ENCODE data around the gene ARRB2. TPM values are rescaled to one million over a fixed set of nuclear protein-coding genes. Genes with fewer than 3 reads are reported as not detected.

Gene ARRB2
- total RNA-seq, result 10 to 100 TPM in 2 of 4 donors, 1 to 10 TPM in 2; 4.4 to 24.8 (median 10.1) TPM

DNA sequence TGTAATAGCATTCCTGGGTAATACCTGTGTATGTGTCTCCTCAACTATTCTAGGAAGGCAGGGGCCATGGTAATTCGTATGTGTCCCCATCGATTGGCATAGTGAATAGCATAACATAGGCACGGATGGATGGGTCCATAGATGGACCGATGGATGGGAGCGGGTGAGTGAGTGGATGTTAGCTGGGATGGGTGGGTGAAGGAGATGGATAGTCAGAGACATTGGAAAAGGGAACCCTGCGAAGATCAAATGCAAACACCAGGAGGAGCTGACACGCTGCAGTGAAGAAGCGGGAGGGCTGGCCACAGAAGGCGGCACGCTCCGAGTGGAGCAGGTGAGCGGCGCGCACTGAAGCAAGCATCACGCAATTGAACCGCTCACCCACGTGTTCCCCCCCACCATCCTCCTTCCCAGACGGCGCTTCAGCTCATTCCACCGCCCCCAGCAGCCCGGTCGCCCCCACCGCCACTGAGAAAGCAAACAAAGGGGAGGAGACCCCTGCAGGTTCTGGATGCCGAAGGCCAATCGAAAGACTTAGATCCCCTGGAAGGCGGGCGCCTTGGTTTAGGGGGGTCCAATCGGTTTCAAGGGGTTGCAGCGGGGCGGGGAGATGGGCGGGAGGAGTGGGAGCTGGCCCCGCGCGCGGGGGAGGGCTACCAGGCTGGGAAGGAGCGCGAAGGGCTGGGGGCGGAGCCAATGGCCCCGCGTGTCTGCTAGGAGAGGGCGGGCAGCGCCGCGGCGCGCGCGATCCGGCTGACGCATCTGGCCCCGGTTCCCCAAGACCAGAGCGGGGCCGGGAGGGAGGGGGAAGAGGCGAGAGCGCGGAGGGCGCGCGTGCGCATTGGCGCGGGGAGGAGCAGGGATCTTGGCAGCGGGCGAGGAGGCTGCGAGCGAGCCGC, at the start of gene ARRB2:
ARRB2 (plus strand) TSS at position 839 of the 899 bp plus-strand sequence. CDS start 90 bp downstream, outside the sequence.
- intact Hi-C loops (cut with DNase I), result no loop called here
- peak; percentile 93 for DNase-seq
- peaks cover 5 to 47% (median 15%) of the 10 kb centered on the region in 3 donors for H3K4me1 ChIP-seq
- H3K27me3 ChIP-seq, result no peaks in the 10 kb centered on the region
- peak within 1 kb of the TSS; percentile 84 to 93 (median 88) for H3K27ac ChIP-seq
- H3K4me3 ChIP-seq, result peak within 1 kb of the TSS; percentile 65 to 81 (median 72)
- no peaks in the 10 kb centered on the region for H3K9me3 ChIP-seq
- TF ChIP-seq, protein P1, sequence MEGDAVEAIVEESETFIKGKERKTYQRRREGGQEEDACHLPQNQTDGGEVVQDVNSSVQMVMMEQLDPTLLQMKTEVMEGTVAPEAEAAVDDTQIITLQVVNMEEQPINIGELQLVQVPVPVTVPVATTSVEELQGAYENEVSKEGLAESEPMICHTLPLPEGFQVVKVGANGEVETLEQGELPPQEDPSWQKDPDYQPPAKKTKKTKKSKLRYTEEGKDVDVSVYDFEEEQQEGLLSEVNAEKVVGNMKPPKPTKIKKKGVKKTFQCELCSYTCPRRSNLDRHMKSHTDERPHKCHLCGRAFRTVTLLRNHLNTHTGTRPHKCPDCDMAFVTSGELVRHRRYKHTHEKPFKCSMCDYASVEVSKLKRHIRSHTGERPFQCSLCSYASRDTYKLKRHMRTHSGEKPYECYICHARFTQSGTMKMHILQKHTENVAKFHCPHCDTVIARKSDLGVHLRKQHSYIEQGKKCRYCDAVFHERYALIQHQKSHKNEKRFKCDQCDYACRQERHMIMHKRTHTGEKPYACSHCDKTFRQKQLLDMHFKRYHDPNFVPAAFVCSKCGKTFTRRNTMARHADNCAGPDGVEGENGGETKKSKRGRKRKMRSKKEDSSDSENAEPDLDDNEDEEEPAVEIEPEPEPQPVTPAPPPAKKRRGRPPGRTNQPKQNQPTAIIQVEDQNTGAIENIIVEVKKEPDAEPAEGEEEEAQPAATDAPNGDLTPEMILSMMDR (IDR thresholded peaks at IDR 0.05), result peak in 5 of 6 experiments; percentile 60 to 84 (median 77)
- TF ChIP-seq POLR2A (IDR thresholded peaks at IDR 0.05), result peak in 2 of 4 donors; percentile 49 to 80
- 0% methylated on average over 21 to 40 of the region's 67 CpGs for WGBS, 2 donors
- H3K36me3 ChIP-seq, result no peaks in the 10 kb centered on the region

DNA sequence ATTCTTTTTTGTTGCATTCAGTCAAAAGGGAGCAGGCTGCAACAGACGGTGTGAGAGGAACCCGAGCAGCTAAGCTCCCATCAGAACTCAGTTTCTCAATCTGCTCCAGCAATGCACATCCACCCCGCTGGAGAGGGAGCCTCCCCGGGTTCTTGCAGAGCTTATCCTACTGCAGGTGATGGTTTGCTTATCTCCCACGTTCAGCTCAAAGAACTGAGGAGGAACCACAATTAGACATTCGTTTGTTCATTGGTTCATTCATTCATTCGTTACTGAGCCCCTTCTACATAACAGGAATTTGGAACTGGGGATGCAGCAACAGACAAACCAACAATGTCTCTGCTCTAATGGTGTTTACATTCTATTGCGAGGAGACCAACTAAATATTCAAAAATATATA, 46.7 kb upstream of the ARRB2 start:
- no peak overlapping the region for H3K27ac ChIP-seq
- H3K4me3 ChIP-seq, result no peak overlapping the region
- H3K9me3 ChIP-seq, result no peaks in the 10 kb centered on the region
- no peaks in the 10 kb centered on the region for H3K4me1 ChIP-seq
- no peaks in the 10 kb centered on the region for H3K36me3 ChIP-seq
- WGBS, 2 donors, result 65 to 67% methylated on average over 4 of the region's 8 CpGs
- no peak for DNase-seq
- intact Hi-C loops (cut with DNase I), result no loop called here
- TF ChIP-seq, protein P1 (IDR thresholded peaks at IDR 0.05), result no peak
- TF ChIP-seq POLR2A (IDR thresholded peaks at IDR 0.05), result no peak
- H3K27me3 ChIP-seq, result peaks cover 0 to 38% (median 0%) of the 10 kb centered on the region in 4 donors

DNA sequence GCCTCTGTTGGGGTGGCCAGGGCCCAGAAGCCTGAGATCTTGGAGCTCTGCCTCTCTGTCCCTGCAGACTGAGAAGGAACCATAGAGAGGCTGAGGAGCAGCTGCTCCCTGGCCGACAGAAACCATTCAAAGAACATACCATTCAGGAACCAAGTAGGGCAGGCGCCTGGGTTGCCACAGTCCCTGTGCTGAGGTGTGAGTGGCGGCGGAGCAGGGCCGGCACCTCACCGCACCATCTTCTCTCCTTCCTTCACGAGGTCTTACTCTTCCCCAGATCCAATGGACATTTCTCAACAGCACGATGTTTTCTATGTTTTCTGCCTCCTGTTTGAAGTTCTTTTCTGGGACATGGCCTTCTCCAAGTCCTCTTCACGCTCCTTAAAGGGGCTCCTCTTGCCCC, 46.2 kb upstream of the ARRB2 start:
- H3K4me1 ChIP-seq, result no peaks in the 10 kb centered on the region
- DNase-seq, result no peak
- intact Hi-C loops (cut with DNase I), result no loop called here

DNA sequence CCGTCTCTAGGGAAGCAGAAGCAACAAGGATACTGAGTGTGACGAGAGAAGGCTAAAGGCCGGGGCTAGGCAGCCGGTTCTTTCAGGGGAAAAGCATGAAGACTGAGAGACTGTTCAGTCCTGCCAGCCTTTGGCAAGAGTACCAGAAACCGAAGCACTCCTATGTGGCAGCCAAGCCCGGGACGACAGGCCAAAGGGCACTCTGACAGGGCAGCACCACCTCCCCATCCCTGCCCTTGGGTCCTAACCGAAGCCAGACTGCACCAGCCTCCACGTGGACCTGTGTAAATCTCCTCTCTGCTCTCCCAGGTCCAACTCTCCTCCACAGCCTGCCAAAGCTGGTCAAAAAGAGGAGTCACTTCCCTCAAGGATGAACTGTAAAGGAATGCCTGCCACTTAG, 45.4 kb upstream of the ARRB2 start:
- peaks cover 0 to 31% (median 0%) of the 10 kb centered on the region in 4 donors for H3K27me3 ChIP-seq
- no peak for TF ChIP-seq POLR2A (IDR thresholded peaks at IDR 0.05)
- TF ChIP-seq, protein P1 (IDR thresholded peaks at IDR 0.05), result no peak
- H3K4me3 ChIP-seq, result no peak overlapping the region
- DNase-seq, result no peak
- H3K36me3 ChIP-seq, result no peaks in the 10 kb centered on the region
- H3K27ac ChIP-seq, result no peak overlapping the region
- 57 to 60% methylated on average over 2 to 5 of the region's 9 CpGs for WGBS, 2 donors
- H3K9me3 ChIP-seq, result no peaks in the 10 kb centered on the region
- intact Hi-C loops (cut with DNase I), result no loop called here
- H3K4me1 ChIP-seq, result no peaks in the 10 kb centered on the region

More for the DNA sequence above, 46.2 kb upstream of the ARRB2 start:
- Histone ChIP-seq H3K27me3 (peaks cover 0 to 38% (median 0%) of the 10 kb centered on the region in 4 donors), H3K36me3 (no peaks in the 10 kb centered on the region), H3K27ac (no peak overlapping the region), H3K9me3 (no peaks in the 10 kb centered on the region), H3K4me3 (no peak overlapping the region)
- TF ChIP-seq, protein P1 (IDR thresholded peaks at IDR 0.05), result no peak
- no peak for TF ChIP-seq POLR2A (IDR thresholded peaks at IDR 0.05)
- WGBS, 2 donors, result 81 to 89% methylated on average over 9 of the region's 9 CpGs

DNA sequence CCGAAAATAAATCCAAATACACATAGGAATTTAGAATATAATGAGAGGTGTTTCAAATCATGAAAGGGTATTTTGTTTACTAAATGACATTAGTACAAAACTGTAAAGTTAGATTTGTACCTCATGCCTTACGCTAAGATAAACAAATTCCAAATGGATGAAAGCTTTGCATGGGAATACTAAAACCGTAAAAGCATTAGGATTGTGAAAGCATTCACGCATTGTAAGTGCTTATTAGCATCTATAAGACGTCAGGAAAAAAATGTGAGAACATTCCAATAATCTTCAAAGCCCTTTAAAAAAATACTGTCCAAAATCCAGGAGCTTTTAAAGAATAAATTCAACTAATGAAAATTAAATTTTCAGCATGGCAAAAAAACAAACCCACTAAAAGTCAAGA, 44.1 kb upstream of the ARRB2 start:
- no peak for DNase-seq
- intact Hi-C loops (cut with DNase I), result no loop called here
- Histone ChIP-seq H3K27ac (no peak overlapping the region), H3K4me3 (no peak overlapping the region), H3K4me1 (no peaks in the 10 kb centered on the region), H3K36me3 (peaks cover 0 to 13% (median 0%) of the 10 kb centered on the region in 3 donors), H3K9me3 (no peaks in the 10 kb centered on the region), H3K27me3 (peaks cover 0 to 21% (median 0%) of the 10 kb centered on the region in 4 donors)
- WGBS, 2 donors, result 58 to 62% methylated on average over 5 of the region's 5 CpGs
- TF ChIP-seq, protein P1 (IDR thresholded peaks at IDR 0.05), result no peak
- TF ChIP-seq POLR2A (IDR thresholded peaks at IDR 0.05), result no peak

Measured in esophagus squamous epithelium (tissue), 5 donors.